GM23338 (cell line): ENCODE results near the gene SRSF9. TPM values are rescaled to one million over a fixed set of nuclear protein-coding genes. Genes with fewer than 3 reads are reported as not detected.
A peak's percentile ranks its signal among the peaks of the same experiment; 100 is the strongest.

ENCODE experiments used
- ATAC-seq: fragments of 200-7000 bp; cut with Tn5 transposase; 3 replicates; pipeline ENCODE4 v1.9.1; 2020
- DNase-seq: peaks from one replicate; pipeline ENCODE4 v3.0.0-alpha.2; 2015; ENCODE audit warnings: low spot score
- H2AFZ ChIP-seq: fragments of 200-600 bp; sonication (generic); 2 replicates; pipeline ENCODE4 v1.8.0; 2016; ENCODE audit warnings: antibody characterized with exemption, mild to moderate bottlenecking, moderate library complexity
- H3F3A ChIP-seq: fragments of 200-600 bp; sonication (generic); replicated peaks from 2 replicates; pipeline ENCODE4 v1.8.0; 2017; ENCODE audit warnings: antibody characterized with exemption, mixed run types, low read depth
- H3K27ac ChIP-seq: fragments of 200-600 bp; sonication (generic); 2 replicates; pipeline ENCODE4 v1.6.1; 2016; ENCODE audit warnings: low read depth
- H3K27me3 ChIP-seq: fragments of 200-600 bp; sonication (generic); 2 replicates; pipeline ENCODE4 v1.8.0; 2016; ENCODE audit warnings: mild to moderate bottlenecking, mixed run types, moderate library complexity; ENCODE audit not compliant: insufficient read depth
- H3K36me3 ChIP-seq: fragments of 200-600 bp; sonication (generic); 2 replicates; pipeline ENCODE4 v1.8.0; 2016; ENCODE audit warnings: mild to moderate bottlenecking; ENCODE audit not compliant: insufficient read depth
- H3K4me1 ChIP-seq: fragments of 200-600 bp; sonication (generic); 2 replicates; pipeline ENCODE4 v1.8.0; 2016; ENCODE audit warnings: mild to moderate bottlenecking, moderate library complexity; ENCODE audit not compliant: insufficient read depth
- H3K4me2 ChIP-seq: fragments of 200-600 bp; sonication (generic); 2 replicates; pipeline ENCODE4 v1.7.1; 2017; ENCODE audit warnings: mixed run types
- H3K4me3 ChIP-seq: fragments of 200-600 bp; sonication (generic); 2 replicates; pipeline ENCODE4 v1.6.1; 2016; ENCODE audit warnings: mixed run types
- H3K79me2 ChIP-seq: fragments of 200-600 bp; sonication (generic); replicated peaks from 2 replicates; pipeline ENCODE4 v1.8.0; 2017; ENCODE audit warnings: mild to moderate bottlenecking; ENCODE audit not compliant: insufficient read depth
- H3K9me2 ChIP-seq: fragments of 200-600 bp; sonication (generic); 2 replicates; pipeline ENCODE4 v1.8.0; 2017; ENCODE audit not compliant: insufficient read depth
- H4K20me1 ChIP-seq: fragments of 200-600 bp; sonication (generic); replicated peaks from 2 replicates; pipeline ENCODE4 v1.8.0; 2017; ENCODE audit warnings: mild to moderate bottlenecking; ENCODE audit not compliant: insufficient read depth
- H3K27ac Mint-ChIP-seq: 2 replicates; pipeline ENCODE4 v1.8.0; 2020; ENCODE audit warnings: inconsistent platforms, mild to moderate bottlenecking, moderate library complexity, mixed read lengths
- H3K27me3 Mint-ChIP-seq: 3 replicates; pipeline ENCODE4 v1.8.0; 2022; ENCODE audit warnings: low read depth, mild to moderate bottlenecking, moderate library complexity, mixed read lengths, inconsistent platforms; ENCODE audit not compliant: insufficient read depth, poor library complexity
- H3K36me3 Mint-ChIP-seq: 3 replicates; pipeline ENCODE4 v1.8.0; 2021; ENCODE audit warnings: low read depth, mild to moderate bottlenecking, inconsistent platforms, moderate library complexity, mixed read lengths
- H3K4me1 Mint-ChIP-seq: 3 replicates; pipeline ENCODE4 v1.8.0; 2020; ENCODE audit warnings: mild to moderate bottlenecking, inconsistent platforms, mixed read lengths
- H3K4me3 Mint-ChIP-seq: 3 replicates; pipeline ENCODE4 v1.8.0; 2021; ENCODE audit warnings: moderate library complexity, mild to moderate bottlenecking, inconsistent platforms, mixed read lengths
- H3K9me3 Mint-ChIP-seq: 3 replicates; pipeline ENCODE4 v1.8.0; 2020; ENCODE audit warnings: moderate library complexity, mild to moderate bottlenecking, inconsistent platforms, mixed read lengths
- CTCF ChIP-seq, 2 experiments: fragments of 200-600 bp in 1 of 2; sonication (generic) in 1 of 2; conservative IDR thresholded peaks; 2 replicates each; pipeline versions ENCODE4 v1.5.1 to v1.6.1; 2016 to 2017; ENCODE audit warnings: antibody characterized with exemption in 2 of 2, low read depth in 2 of 2, mild to moderate bottlenecking in 2 of 2, moderate library complexity in 1 of 2
- ETS1 ChIP-seq: IDR thresholded peaks from 2 replicates; pipeline ENCODE4 v1.6.1; 2016; ENCODE audit warnings: antibody characterized with exemption
- EZH2 ChIP-seq: fragments of 200-600 bp; sonication (generic); IDR thresholded peaks from one replicate; pipeline ENCODE4 v1.8.0; 2017; ENCODE audit warnings: antibody characterized with exemption, mild to moderate bottlenecking, low read depth; ENCODE audit not compliant: unreplicated experiment
- EZH2phosphoT487 ChIP-seq: fragments of 200-600 bp; sonication (generic); IDR thresholded peaks from one replicate; pipeline ENCODE4 v1.8.1; 2018; ENCODE audit warnings: antibody characterized with exemption; ENCODE audit not compliant: unreplicated experiment
- NANOG ChIP-seq: IDR thresholded peaks from 2 replicates; pipeline ENCODE4 v1.6.1; 2016; ENCODE audit warnings: antibody characterized with exemption, borderline replicate concordance
- ZNF114 ChIP-seq: fragments of 250-450 bp; sonication (Bioruptor Pico); IDR thresholded peaks from 2 replicates; pipeline ENCODE4 v1.5.0; 2020; ENCODE audit warnings: mild to moderate bottlenecking, moderate library complexity
- ZNF331 ChIP-seq: fragments of 250-450 bp; sonication (Bioruptor Pico); IDR thresholded peaks from 2 replicates; pipeline ENCODE4 v1.5.0; 2020; ENCODE audit warnings: low read depth, mild to moderate bottlenecking, moderate library complexity
- ZNF462 ChIP-seq: fragments of 250-450 bp; sonication (Bioruptor Pico); IDR thresholded peaks from 2 replicates; pipeline ENCODE4 v1.5.0; 2020; ENCODE audit warnings: mild to moderate bottlenecking, moderate library complexity
- polyA plus RNA-seq: library from polyadenylated mRNA; unstranded; fragments of >200 nt; fragmentation: Nextera tagmentation; extraction: Ambion mirVana; gene quantifications from 2 replicates; pipeline ENCODE4 v1.2.1, GENCODE V29; 2016
- total RNA-seq: library from RNA; depleted of rRNA; stranded (reverse); fragments of >200 nt; shearing (Covaris generic); gene quantifications from 2 replicates; pipeline ENCODE4 v1.2.3, GENCODE V29; 2014

Gene SRSF9
- total and polyA plus RNA-seq, 2 experiments from 2014 or later = 250 to 481 TPM

- H3K9me2 ChIP-seq = no peaks in the 10 kb centered on the region
- H3K4me3 ChIP-seq = no peak overlapping the region
- no peaks in the 10 kb centered on the region for H3K27me3 ChIP-seq
- Mint-ChIP-seq H3K27ac (no peak overlapping the region), H3K4me3 (no peak overlapping the region), H3K27me3 (peaks cover 15% of the 10 kb centered on the region), H3K9me3 (peaks cover 4% of the 10 kb centered on the region; the same call in 2 of the 3 replicates), H3K4me1 (peaks cover 8% of the 10 kb centered on the region), H3K36me3 (no peaks in the 10 kb centered on the region)
- no peaks in the 10 kb centered on the region for H4K20me1 ChIP-seq
- H2AFZ ChIP-seq = no peak overlapping the region
- no peak overlapping the region for H3K4me2 ChIP-seq
- no peak for DNase-seq
- H3K79me2 ChIP-seq = no peaks in the 10 kb centered on the region
- 0 out of 2 replicates have a peak, but pooled peaks cover 2% of the 10 kb centered on the region for H3F3A ChIP-seq
- no peak for TF ChIP-seq ZNF331
- TF ChIP-seq NANOG = no peak
- peak in 1 of 2 experiments; percentile 25; a peak in 2 of 4 replicates for TF ChIP-seq CTCF (conservative IDR thresholded peaks at IDR 0.05; ENCODE audit: low read depth in 2 of 2)
- TF ChIP-seq ETS1 = no peak
- TF ChIP-seq EZH2phosphoT487 = no peak
- TF ChIP-seq ZNF114 (CRISPR knock-in tag) = no peak
- no peak for TF ChIP-seq EZH2
- TF ChIP-seq ZNF462 = no peak
- no peak for ATAC-seq
- H3K36me3 ChIP-seq = no peaks in the 10 kb centered on the region
- H3K27ac ChIP-seq = no peak overlapping the region
- H3K4me1 ChIP-seq = no peaks in the 10 kb centered on the region
These were observed 36.6 kb downstream of the SRSF9 start for GRCh38 chr12:120432772-120433525.
